NB4 (cell line): ENCODE data around the gene RGL4.

Experiments used
- CTCF ChIP-seq: IDR thresholded peaks from one replicate; pipeline ENCODE4 v1.5.1; 2012; ENCODE audit warnings: low read depth, low read length
- MAX ChIP-seq: IDR thresholded peaks from 2 replicates; pipeline ENCODE4 v1.6.1; 2011; ENCODE audit warnings: low read depth, low read length
- MYC ChIP-seq: IDR thresholded peaks from 2 replicates; pipeline ENCODE4 v1.6.1; 2011; ENCODE audit warnings: low read depth, low read length
- POLR2A ChIP-seq: IDR thresholded peaks from 2 replicates; pipeline ENCODE4 v1.6.1; 2011; ENCODE audit warnings: mild to moderate bottlenecking; ENCODE audit not compliant: insufficient read length; ENCODE audit errors: extremely low read depth

GRCh38 chr22:23715806-23716375 is 25.1 kb downstream of the RGL4 start:
- TF ChIP-seq POLR2A = no peak
- no peak for TF ChIP-seq CTCF
- no peak for TF ChIP-seq MYC
- no peak for TF ChIP-seq MAX
